Kidney (tissue), 14 donors: Measurements from ENCODE around the gene SLC2A9. TPM values are rescaled to one million over a fixed set of nuclear protein-coding genes. Genes with fewer than 3 reads are reported as not detected.

Experiments
- DNase-seq, 5 donors: peaks; one replicate each; pipeline ENCODE4 v3.0.0-alpha.2; 2013 to 2020
- FAIRE-seq: peaks from 2 replicates; lab custom pipeline; 2012; peaks lifted over from hg19 to GRCh38; lab: Jason Lieb, UNC
- H3K27ac ChIP-seq, 2 donors: one replicate each; pipeline ENCODE4 v1.7.0; 2013; ENCODE audit warnings: low read depth in 2 of 2, low read length in 2 of 2, inconsistent platforms in 1 of 2
- H3K27me3 ChIP-seq: one replicate; pipeline ENCODE4 v1.7.1; 2013; ENCODE audit warnings: low read length, inconsistent platforms; ENCODE audit not compliant: control insufficient read depth, insufficient read depth
- H3K36me3 ChIP-seq, 3 donors: one replicate each; pipeline versions ENCODE4 v1.7.0 to v1.7.1; 2013; ENCODE audit warnings: low read length in 3 of 3, control low read depth in 1 of 3, inconsistent platforms in 1 of 3; ENCODE audit not compliant: insufficient read depth in 3 of 3, control insufficient read depth in 2 of 3
- H3K4me1 ChIP-seq, 3 donors: one replicate each; pipeline versions ENCODE4 v1.7.0 to v1.7.1; 2013; ENCODE audit warnings: low read length in 3 of 3, inconsistent platforms in 1 of 3, low read depth in 1 of 3; ENCODE audit not compliant: control insufficient read depth in 2 of 3, insufficient read depth in 2 of 3
- H3K4me3 ChIP-seq, 3 donors: one replicate each; pipeline versions ENCODE4 v1.7.0 to v1.8.1; 2013; ENCODE audit warnings: low read length in 3 of 3, control low read depth in 1 of 3, inconsistent platforms in 1 of 3
- H3K9ac ChIP-seq, 3 donors: one replicate each; pipeline versions ENCODE4 v1.7.0 to v1.7.1; 2013; ENCODE audit warnings: low read length in 3 of 3, control low read depth in 1 of 3, inconsistent platforms in 1 of 3
- H3K9me3 ChIP-seq, 3 donors: one replicate each; pipeline versions ENCODE4 v1.7.0 to v1.7.1; 2013; ENCODE audit warnings: low read length in 3 of 3, control low read depth in 1 of 3, inconsistent platforms in 1 of 3; ENCODE audit not compliant: control insufficient read depth in 2 of 3, insufficient read depth in 1 of 3
- intact Hi-C: fragments of 100-400 bp; cut with DNase I; formaldehyde crosslinking; loops from one replicate; pipeline ENCODE4 v1.11.1; 2022
- polyA plus RNA-seq: library from polyadenylated mRNA; stranded (reverse); fragments of 350-450 nt; fragmentation: Illumina TruSeq; extraction: RNeasy Lipid Tissue Mini Kit (QIAGEN cat#74804); gene quantifications from one replicate; pipeline ENCODE4 v1.2.3, GENCODE V29; 2014; ENCODE audit warnings: low read depth, low replicate concordance; ENCODE audit not compliant: insufficient read depth
- total RNA-seq: library from RNA; stranded (reverse); fragmentation: NEBNext Ultra II Directional; extraction: Animal tissue kit (Norgen Biotek cat#: 25700); gene quantifications from one replicate; pipeline ENCODE4 v1.2.1, GENCODE V29; 2021
- TF ChIP-seq, protein P1 (sequence below): IDR thresholded peaks from 3 replicates; pipeline ENCODE4 v1.5.1; 2012; ENCODE audit warnings: mild to moderate bottlenecking, moderate library complexity, borderline replicate concordance; ENCODE audit not compliant: insufficient read depth; ENCODE audit errors: extremely low read depth
- donor health status: control.
- donor health status: control.
- donor health status: control.
- donor health status: control.
- donor health status: control.
- donor health status: DM: yes; HTN: yes; CAD: no.
- donor health status: Normal renal cell carcinoma (clear cell type).

Gene SLC2A9
- total and polyA plus RNA-seq, 2 donors from 2014 or later = 41.5 to 47.6 TPM

DNA sequence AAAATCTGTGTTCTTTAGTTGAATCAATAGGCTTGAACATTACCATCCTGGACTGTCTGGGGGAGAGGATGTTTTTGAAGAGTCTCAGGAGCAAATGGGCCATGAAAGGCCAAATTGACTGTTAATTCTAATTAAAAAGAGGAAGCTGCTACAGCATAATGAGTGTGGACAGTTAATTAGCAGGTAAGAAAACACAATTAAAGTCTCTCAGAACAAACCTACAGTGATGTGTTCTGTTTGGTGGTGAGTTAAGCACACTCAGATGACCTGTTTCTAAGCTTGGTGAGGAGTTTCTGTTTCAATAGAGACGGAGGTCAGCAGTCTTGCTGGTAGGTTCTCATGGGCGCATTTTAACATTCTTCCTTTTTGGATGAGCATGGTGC lies 171.8 kb downstream of the SLC2A9 start:
- Histone ChIP-seq H3K4me3 (no peak overlapping the region), H3K9ac (no peak overlapping the region), H3K27ac (no peak overlapping the region), H3K27me3 (no peaks in the 10 kb centered on the region), H3K9me3 (no peaks in the 10 kb centered on the region), H3K36me3 (no peaks in the 10 kb centered on the region), H3K4me1 (peaks cover 0 to 3% (median 0%) of the 10 kb centered on the region in 3 donors)
- intact Hi-C loops = no loop called here
- FAIRE-seq = no peak
- TF ChIP-seq, protein P1, sequence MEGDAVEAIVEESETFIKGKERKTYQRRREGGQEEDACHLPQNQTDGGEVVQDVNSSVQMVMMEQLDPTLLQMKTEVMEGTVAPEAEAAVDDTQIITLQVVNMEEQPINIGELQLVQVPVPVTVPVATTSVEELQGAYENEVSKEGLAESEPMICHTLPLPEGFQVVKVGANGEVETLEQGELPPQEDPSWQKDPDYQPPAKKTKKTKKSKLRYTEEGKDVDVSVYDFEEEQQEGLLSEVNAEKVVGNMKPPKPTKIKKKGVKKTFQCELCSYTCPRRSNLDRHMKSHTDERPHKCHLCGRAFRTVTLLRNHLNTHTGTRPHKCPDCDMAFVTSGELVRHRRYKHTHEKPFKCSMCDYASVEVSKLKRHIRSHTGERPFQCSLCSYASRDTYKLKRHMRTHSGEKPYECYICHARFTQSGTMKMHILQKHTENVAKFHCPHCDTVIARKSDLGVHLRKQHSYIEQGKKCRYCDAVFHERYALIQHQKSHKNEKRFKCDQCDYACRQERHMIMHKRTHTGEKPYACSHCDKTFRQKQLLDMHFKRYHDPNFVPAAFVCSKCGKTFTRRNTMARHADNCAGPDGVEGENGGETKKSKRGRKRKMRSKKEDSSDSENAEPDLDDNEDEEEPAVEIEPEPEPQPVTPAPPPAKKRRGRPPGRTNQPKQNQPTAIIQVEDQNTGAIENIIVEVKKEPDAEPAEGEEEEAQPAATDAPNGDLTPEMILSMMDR = no peak
- DNase-seq = peak in 1 of 5 donors; percentile 29

DNA sequence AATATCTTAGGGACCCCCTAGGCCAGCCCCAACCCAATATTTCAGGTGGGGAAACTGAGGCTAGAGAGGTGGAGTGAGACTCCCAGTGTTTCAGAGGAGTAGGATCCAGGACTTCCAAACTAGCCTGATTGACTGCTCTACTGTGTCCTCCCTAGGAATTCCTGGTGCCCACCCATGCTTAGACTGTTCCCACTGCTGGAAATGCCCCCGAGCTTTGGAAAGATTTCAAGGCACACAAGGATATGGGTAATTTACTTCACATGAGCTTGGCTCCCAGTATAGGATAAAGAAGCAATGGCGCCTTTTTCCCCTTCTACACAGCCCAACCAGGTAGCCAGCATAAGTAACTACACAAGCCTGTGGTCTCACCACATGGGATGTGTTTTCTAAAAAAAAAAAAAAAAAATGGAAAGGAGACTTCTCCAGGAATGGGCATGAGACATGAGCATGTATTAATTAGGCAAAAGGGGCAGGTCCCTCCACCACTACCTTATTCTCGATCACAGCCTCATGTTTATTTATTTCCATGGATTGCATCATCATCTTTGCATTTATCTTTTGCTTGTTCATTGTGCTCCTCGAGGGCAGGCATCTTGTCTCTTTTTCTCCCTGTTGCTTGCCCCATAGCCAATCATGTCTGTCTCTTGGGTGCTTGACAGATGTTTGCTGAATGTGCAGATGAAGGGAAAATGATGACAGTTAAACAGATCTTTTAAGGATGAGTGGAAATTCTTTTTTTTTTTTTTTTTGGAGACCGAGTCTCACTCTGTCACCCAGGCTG lies 173.1 kb downstream of the SLC2A9 start:
- Histone ChIP-seq H3K9ac (no peak overlapping the region), H3K4me1 (peaks cover 0 to 3% (median 0%) of the 10 kb centered on the region in 3 donors), H3K36me3 (no peaks in the 10 kb centered on the region), H3K9me3 (no peaks in the 10 kb centered on the region), H3K27me3 (no peaks in the 10 kb centered on the region), H3K27ac (no peak overlapping the region), H3K4me3 (no peak overlapping the region)
- TF ChIP-seq, protein P1 = no peak
- intact Hi-C loops = no loop called here
- DNase-seq (peak in 4 of 5 donors; percentile 77 to 93 (median 83)), FAIRE-seq (no peak)

DNA sequence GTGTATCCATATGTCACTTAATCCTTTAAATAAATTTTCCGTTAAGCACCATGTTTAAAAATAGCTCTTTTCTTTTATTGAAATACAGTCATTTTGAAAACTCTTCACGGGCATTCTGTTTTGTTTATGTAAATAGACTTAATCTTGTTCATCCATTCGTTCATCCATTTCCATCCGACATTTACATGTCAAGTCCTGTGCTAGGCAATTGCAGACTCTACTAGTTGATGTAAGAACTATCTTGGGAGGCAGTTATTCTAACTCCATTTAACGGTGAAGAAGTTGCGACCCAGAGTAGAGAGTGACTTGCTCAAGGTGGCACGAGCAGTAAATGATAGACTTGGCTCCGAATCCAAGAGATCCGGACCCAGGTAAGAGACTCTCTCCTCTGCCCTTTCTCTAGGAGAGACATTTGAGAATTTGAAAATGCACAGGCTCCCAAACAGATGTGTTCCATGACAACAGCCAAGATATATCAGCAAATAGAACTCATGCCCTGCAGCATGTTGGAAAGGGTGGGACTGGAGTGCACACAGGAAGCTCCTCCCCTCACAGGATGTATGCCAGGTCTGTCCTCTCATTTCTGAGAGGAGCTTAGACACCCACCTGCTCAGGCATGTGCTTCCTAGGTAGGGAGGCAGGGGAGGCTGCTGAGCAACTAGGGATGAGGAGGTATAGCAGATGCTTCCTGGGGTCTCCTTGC lies 175.4 kb downstream of the SLC2A9 start:
- DNase-seq (no peak), FAIRE-seq (no peak)
- H3K9me3 ChIP-seq = peaks cover 0 to 9% (median 0%) of the 10 kb centered on the region in 3 donors
- no peak overlapping the region for H3K27ac ChIP-seq
- no peak overlapping the region for H3K4me3 ChIP-seq
- TF ChIP-seq, protein P1 = no peak
- peaks cover 0 to 3% (median 0%) of the 10 kb centered on the region in 3 donors for H3K4me1 ChIP-seq
- H3K36me3 ChIP-seq = no peaks in the 10 kb centered on the region
- H3K27me3 ChIP-seq = no peaks in the 10 kb centered on the region
- no peak overlapping the region for H3K9ac ChIP-seq
- intact Hi-C loops = no loop called here
